A549 (cell line): Measurements from ENCODE around the gene TAMM41.
"Not testable (repeated sequence)": the region's sequence is repeated elsewhere in the genome, so short reads cannot be mapped to it uniquely, and the experiment has no call there.

Source experiments
- BCL3 ChIP-seq: fragments of >200 bp; sonication (Bioruptor Twin); formaldehyde crosslinking; IDR thresholded peaks from 3 replicates; pipeline ENCODE4 v1.6.1; 2016
- CEBPB ChIP-seq, 2 experiments: fragments of >200 bp in 1 of 2; sonication (Bioruptor Twin) in 1 of 2; formaldehyde crosslinking in 1 of 2; IDR thresholded peaks; 2 replicates each; pipeline ENCODE4 v1.6.1; 2012 to 2016
- CHD4 ChIP-seq: fragments of 200-600 bp; sonication (generic); IDR thresholded peaks from 2 replicates; pipeline ENCODE4 v1.6.1; 2016; ENCODE audit warnings: antibody characterized with exemption, mild to moderate bottlenecking, borderline replicate concordance
- CTCF ChIP-seq: fragments of >200 bp; sonication (Bioruptor Twin); formaldehyde crosslinking; IDR thresholded peaks from 3 replicates; pipeline ENCODE4 v1.5.1; 2016
- FOXS1 ChIP-seq: fragments of 250-450 bp; sonication (Bioruptor Pico); IDR thresholded peaks from 2 replicates; pipeline ENCODE4 v1.5.0; 2020; ENCODE audit warnings: mild to moderate bottlenecking, moderate library complexity
- GATA3 ChIP-seq: IDR thresholded peaks from 2 replicates; pipeline ENCODE4 v1.6.1; 2012; ENCODE audit warnings: borderline replicate concordance
- HDAC2 ChIP-seq: fragments of 200-600 bp; sonication (generic); IDR thresholded peaks from 2 replicates; pipeline ENCODE4 v1.6.1; 2016
- MAZ ChIP-seq: fragments of 150-350 bp; IDR thresholded peaks from 2 replicates; pipeline ENCODE4 v1.6.1; 2014; ENCODE audit warnings: antibody characterized with exemption, low read depth, low read length, borderline replicate concordance
- NR3C1 ChIP-seq: fragments of >200 bp; sonication (Bioruptor Twin); formaldehyde crosslinking; IDR thresholded peaks from 3 replicates; pipeline ENCODE4 v1.6.1; 2017
- POLR2A ChIP-seq: IDR thresholded peaks from 2 replicates; pipeline ENCODE4 v1.6.1; 2012; ENCODE audit warnings: mild to moderate bottlenecking, low read length
- TF ChIP-seq, protein P1 (sequence below): IDR thresholded peaks from 2 replicates; pipeline ENCODE4 v1.6.1; 2012
- TF ChIP-seq, protein P2 (sequence below): IDR thresholded peaks from 2 replicates; pipeline ENCODE4 v1.6.1; 2012

- TF ChIP-seq, protein P1, sequence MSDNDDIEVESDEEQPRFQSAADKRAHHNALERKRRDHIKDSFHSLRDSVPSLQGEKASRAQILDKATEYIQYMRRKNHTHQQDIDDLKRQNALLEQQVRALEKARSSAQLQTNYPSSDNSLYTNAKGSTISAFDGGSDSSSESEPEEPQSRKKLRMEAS = not testable (repeated sequence)
- TF ChIP-seq POLR2A; CTCF; MAZ; CHD4; FOXS1 (CRISPR knock-in tag); CEBPB (IDR thresholded peaks at IDR 0.05); GATA3; HDAC2; NR3C1; BCL3: not testable (repeated sequence)
- TF ChIP-seq, protein P2, sequence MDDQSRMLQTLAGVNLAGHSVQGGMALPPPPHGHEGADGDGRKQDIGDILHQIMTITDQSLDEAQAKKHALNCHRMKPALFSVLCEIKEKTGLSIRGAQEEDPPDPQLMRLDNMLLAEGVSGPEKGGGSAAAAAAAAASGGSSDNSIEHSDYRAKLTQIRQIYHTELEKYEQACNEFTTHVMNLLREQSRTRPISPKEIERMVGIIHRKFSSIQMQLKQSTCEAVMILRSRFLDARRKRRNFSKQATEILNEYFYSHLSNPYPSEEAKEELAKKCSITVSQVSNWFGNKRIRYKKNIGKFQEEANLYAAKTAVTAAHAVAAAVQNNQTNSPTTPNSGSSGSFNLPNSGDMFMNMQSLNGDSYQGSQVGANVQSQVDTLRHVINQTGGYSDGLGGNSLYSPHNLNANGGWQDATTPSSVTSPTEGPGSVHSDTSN = not testable (repeated sequence)
These were observed 15.5 kb upstream of the TAMM41 start for GRCh38 chr3:11862145-11862544.
